ENCODE data around the gene JADE1. TPM values are rescaled to one million over a fixed set of nuclear protein-coding genes. Genes with fewer than 3 reads are reported as not detected.
A peak's percentile ranks its signal among the peaks of the same experiment; 100 is the strongest.

The JADE1 gene
- polyA plus RNA-seq, 2 of the 4 experiments (the other 2 are of a cell fraction): 23.7 to 54.6 TPM

DNA sequence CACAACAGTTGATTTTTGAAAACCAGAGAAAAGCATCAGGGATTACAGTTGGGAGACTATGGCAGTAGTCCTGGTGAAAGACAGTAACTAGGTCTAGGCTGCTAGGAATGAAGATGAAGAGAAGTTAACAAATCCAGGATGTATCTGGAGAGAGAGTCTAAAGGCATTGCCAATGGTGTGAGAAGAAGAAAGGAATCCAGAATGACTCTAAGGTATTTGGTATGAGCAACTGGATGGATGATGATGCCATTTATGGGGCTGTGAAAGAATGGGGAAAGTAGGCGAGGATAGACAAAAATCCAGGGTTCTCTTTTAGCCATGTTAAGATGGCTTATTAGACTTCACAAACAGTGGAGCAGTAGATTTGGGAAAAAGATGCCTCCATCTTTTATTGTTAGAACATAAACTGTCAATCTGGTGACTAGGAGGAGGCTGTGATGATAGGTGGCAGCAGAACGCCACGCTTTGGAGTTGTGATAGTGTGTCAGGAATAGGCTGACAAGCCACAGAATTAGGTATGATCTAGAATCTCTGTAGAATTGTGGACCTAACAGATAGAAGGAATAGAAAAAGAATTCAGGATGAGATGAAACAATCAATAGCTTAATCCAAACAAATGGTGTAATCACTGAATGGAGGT is 27.3 kb upstream of the JADE1 start (continued):
- TF ChIP-seq ZNF302 (CRISPR knock-in tag; IDR thresholded peaks at IDR 0.05): no peak
- TF ChIP-seq CTCF (IDR thresholded peaks at IDR 0.05): 0 out of 3 replicates have a peak, but pooled peaks have one; percentile 20

- ATAC-seq (peak in 1 of 2 experiments; percentile 71; a peak in 3 of 6 replicates), FAIRE-seq (no peak), DNase-seq (ENCODE audit: low read depth in 1 of 2, low spot score in 1 of 2) (peak in 1 of 2 experiments; percentile 6)
- 85% methylated on average over 12 of the region's 12 CpGs for WGBS (ENCODE audit: missing lambda C conversion rate)
- Histone ChIP-seq H3K27ac (peak overlapping the region in 1 of 2 experiments; percentile 58; a peak in 3 of 6 replicates), H3K4me3 (no peak overlapping the region), H3K4me1 (peaks cover 21% of the 10 kb centered on the region; the same call in 1 of the 3 replicates), H3K9me3 (no peaks in the 10 kb centered on the region), H3K4me2 (no peak overlapping the region)
- POLR2A ChIA-PET: interaction anchor here (0.7 kb wide), 1 partner anchor 321 kb away, joined by 5 read pairs; no protein-coding TSS in a partner anchor
- CTCF ChIA-PET: interaction anchor here (0.5 to 2.4 kb wide), 3 partner anchors 26 to 224 kb away, joined by 3 to 10 read pairs (median 3); partner anchors contain the start of gene JADE1
- TF ChIP-seq NFE2L2 (conservative IDR thresholded peaks at IDR 0.05; ENCODE audit: low read length) (no peak), FOXS1 (CRISPR knock-in tag; IDR thresholded peaks at IDR 0.05) (no peak), CHD2 (IDR thresholded peaks at IDR 0.05; ENCODE audit: low read length, partially characterized antibody) (no peak), CBX8 (IDR thresholded peaks at IDR 0.05) (no peak), KDM5A (IDR thresholded peaks at IDR 0.05) (no peak), RNF2 (IDR thresholded peaks at IDR 0.05; ENCODE audit: borderline replicate concordance, low read depth) (no peak), ESRRA (IDR thresholded peaks at IDR 0.05; ENCODE audit: borderline replicate concordance, low read length) (no peak), HOXB13 (CRISPR knock-in tag; IDR thresholded peaks at IDR 0.05; ENCODE audit: low read depth) (no peak), ATOH8 (CRISPR knock-in tag; IDR thresholded peaks at IDR 0.05; ENCODE audit: low read depth) (no peak), SMC3 (IDR thresholded peaks at IDR 0.05) (no peak), CEBPB (IDR thresholded peaks at IDR 0.05) (no peak), JUN (IDR thresholded peaks at IDR 0.05) (no peak), HEYL (CRISPR knock-in tag; IDR thresholded peaks at IDR 0.05) (no peak), NR3C1 (IDR thresholded peaks at IDR 0.05) (no peak), ZFP36 (IDR thresholded peaks at IDR 0.05; ENCODE audit: borderline replicate concordance, partially characterized antibody) (no peak), HOXB5 (CRISPR knock-in tag; IDR thresholded peaks at IDR 0.05) (no peak)
- TF ChIP-seq, protein P1, sequence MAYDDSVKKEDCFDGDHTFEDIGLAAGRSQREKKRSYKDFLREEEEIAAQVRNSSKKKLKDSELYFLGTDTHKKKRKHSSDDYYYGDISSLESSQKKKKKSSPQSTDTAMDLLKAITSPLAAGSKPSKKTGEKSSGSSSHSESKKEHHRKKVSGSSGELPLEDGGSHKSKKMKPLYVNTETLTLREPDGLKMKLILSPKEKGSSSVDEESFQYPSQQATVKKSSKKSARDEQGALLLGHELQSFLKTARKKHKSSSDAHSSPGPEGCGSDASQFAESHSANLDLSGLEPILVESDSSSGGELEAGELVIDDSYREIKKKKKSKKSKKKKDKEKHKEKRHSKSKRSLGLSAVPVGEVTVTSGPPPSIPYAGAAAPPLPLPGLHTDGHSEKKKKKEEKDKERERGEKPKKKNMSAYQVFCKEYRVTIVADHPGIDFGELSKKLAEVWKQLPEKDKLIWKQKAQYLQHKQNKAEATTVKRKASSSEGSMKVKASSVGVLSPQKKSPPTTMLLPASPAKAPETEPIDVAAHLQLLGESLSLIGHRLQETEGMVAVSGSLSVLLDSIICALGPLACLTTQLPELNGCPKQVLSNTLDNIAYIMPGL (CRISPR knock-in tag; IDR thresholded peaks at IDR 0.05; ENCODE audit: borderline replicate concordance): no peak
These were observed 26.5 kb upstream of the JADE1 start for GRCh38 chr4:128782875-128783614.
